ENCODE results near the gene ITGA8. TPM values are rescaled to one million over a fixed set of nuclear protein-coding genes. Genes with fewer than 3 reads are reported as not detected.
"Not testable (repeated sequence)": the region's sequence is repeated elsewhere in the genome, so short reads cannot be mapped to it uniquely, and the experiment has no call there.

ITGA8 gene
- total RNA-seq, 1 experiment from 2014 or later, result not detected

GRCh38 chr10:15620337-15620736 is 99.4 kb downstream of the ITGA8 start:
- DNase-seq (ENCODE audit: low read depth), result no peak

- no peak for DNase-seq (ENCODE audit: low read depth)
Measured at GRCh38 chr10:15609246-15609645, 110.5 kb downstream of the ITGA8 start.

GRCh38 chr10:15606377-15606776 is 113.3 kb downstream of the ITGA8 start:
- no peak for DNase-seq (ENCODE audit: low read depth)

- no peak for DNase-seq (ENCODE audit: low read depth)
Measured at GRCh38 chr10:15605740-15606369, 113.9 kb downstream of the ITGA8 start.

- DNase-seq (ENCODE audit: low read depth), result no peak
Measured at GRCh38 chr10:15603446-15604011, 116.2 kb downstream of the ITGA8 start.

- DNase-seq (ENCODE audit: low read depth), result no peak
Measured at GRCh38 chr10:15601819-15602218, 117.9 kb downstream of the ITGA8 start.

GRCh38 chr10:15595260-15595659 is 124.5 kb downstream of the ITGA8 start:
- DNase-seq (ENCODE audit: low read depth), result no peak

- DNase-seq (ENCODE audit: low read depth), result no peak
Measured at GRCh38 chr10:15591937-15592336, 127.8 kb downstream of the ITGA8 start.

GRCh38 chr10:15591431-15591830 is 128.3 kb downstream of the ITGA8 start:
- DNase-seq (ENCODE audit: low read depth), result no peak

- no peak for DNase-seq (ENCODE audit: low read depth)
Measured at GRCh38 chr10:15588635-15589508, 130.8 kb downstream of the ITGA8 start.

- DNase-seq (ENCODE audit: low read depth), result no peak
Measured at GRCh38 chr10:15588151-15588550, 131.6 kb downstream of the ITGA8 start.

- no peak for DNase-seq (ENCODE audit: low read depth)
Measured at GRCh38 chr10:15587271-15587670, 132.5 kb downstream of the ITGA8 start.

- DNase-seq (ENCODE audit: low read depth), result peak; percentile 55
Measured at GRCh38 chr10:15585303-15585715, 134.4 kb downstream of the ITGA8 start.

GRCh38 chr10:15582972-15583371 is 136.8 kb downstream of the ITGA8 start:
- DNase-seq (ENCODE audit: low read depth), result not testable (repeated sequence)

GRCh38 chr10:15579605-15580004 is 140.1 kb downstream of the ITGA8 start:
- DNase-seq (ENCODE audit: low read depth), result peak; percentile 23

GRCh38 chr10:15572531-15573045 is 147.1 kb downstream of the ITGA8 start:
- no peak for DNase-seq (ENCODE audit: low read depth)

- peak; percentile 13 for DNase-seq (ENCODE audit: low read depth)
Measured at GRCh38 chr10:15571575-15571974, 148.1 kb downstream of the ITGA8 start.

GRCh38 chr10:15570738-15571339 is 148.9 kb downstream of the ITGA8 start:
- DNase-seq (ENCODE audit: low read depth), result no peak

GRCh38 chr10:15567952-15568351 is 151.8 kb downstream of the ITGA8 start:
- no peak for DNase-seq (ENCODE audit: low read depth)

- no peak for DNase-seq (ENCODE audit: low read depth)
Measured at GRCh38 chr10:15563246-15563645, 156.5 kb downstream of the ITGA8 start.

GRCh38 chr10:15562578-15562977 is 157.1 kb downstream of the ITGA8 start:
- DNase-seq (ENCODE audit: low read depth), result no peak

GRCh38 chr10:15562116-15562515 is 157.6 kb downstream of the ITGA8 start:
- DNase-seq (ENCODE audit: low read depth), result no peak
